Effector CD4-positive, alpha-beta T cell (primary cell): Measurements from ENCODE around the gene CASP2.
"Not testable (repeated sequence)": the region's sequence is repeated elsewhere in the genome, so short reads cannot be mapped to it uniquely, and the experiment has no call there.

Experiments used
- DNase-seq: peaks from one replicate; pipeline ENCODE4 v3.0.0-alpha.2; 2020

CASP2 gene

DNA sequence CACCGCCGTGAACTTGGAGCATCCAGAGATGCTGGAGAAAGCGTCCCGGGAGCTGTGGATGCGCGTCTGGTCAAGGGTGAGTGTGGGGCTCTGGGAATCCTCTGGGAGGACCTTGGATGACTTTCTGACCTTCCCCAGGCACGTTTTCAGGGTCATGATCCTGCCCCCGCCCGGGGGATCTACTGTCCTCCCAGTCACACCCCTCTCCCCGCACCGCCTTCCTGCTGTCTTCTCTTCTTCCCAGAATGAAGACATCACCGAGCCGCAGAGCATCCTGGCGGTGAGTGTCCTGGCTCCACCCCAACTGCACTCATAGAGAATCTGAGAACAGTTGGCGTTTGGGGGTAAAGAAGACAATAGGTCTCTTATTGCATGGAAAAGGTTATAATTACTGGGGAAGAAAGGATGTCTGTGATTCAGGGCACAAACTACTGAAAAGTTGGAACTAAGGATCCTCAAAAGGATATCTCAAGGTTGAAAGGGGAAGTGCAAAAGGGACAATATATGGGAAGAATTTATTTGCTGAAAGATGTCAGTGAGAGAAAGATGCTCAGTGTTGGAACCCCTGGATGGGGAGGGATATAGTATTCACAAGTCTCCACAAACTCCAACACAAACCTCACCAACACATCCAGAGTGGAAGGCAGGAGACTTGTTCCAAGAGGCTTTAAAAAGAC, 23.0 kb upstream of the CASP2 start:
- no peak for DNase-seq

DNA sequence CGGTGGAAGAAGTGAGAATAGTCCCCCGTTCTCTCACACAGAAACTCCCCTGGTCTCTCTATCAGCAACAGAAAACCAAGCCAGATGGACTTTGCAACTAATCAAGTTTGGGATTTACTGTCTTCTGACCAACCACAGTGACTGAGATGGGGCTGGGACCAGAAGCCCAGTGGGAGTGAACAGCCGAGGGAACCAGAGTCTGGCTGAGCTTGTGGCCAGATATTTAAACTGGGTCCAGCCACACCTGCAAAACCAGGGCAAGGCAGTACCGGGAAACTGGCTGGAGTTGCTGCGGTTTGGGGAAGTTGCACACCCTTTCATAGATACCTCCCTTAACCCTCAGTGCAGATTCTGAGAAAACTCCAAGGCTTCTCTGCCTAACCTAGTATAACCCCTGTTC, 18.9 kb upstream of the CASP2 start:
- no peak for DNase-seq

DNA sequence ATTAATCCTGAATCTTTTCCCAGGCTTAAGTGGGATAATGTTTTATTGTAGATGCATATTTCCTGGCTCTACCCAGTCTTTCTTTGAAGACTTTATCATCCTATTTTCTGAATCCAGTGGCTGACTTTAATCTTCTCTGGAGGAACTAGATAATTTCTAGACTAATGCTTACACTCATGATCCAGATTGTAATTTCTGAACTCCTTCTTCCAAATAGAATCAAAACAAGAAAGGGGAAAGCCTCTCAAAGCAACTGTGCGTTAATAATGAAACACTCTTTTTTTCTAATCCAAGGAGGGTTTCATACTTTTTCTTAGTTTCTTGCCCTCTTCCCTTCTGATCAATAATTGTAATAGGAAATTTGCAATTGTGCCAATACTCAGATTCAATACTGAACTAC, 16.9 kb upstream of the CASP2 start:
- no peak for DNase-seq

DNA sequence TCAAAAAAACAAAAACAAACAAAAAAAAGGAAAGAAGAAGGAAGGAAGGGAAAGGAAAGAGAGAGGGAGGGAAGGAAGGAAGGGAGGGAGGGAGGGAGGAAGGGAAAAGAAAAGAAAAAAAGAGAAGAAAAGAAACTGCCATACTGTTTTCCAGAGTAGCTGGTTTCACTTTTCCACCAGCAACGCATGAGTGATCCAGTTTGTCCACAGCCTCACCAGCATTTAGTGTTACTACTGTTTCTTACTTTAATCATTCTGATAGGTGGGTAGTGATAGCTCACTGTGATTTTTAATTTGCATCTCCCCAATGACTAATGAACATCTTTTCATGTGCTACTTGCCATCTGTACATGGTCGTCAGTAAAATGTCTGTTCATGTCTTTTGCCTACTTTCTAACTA, 15.3 kb upstream of the CASP2 start:
- DNase-seq, result no peak

DNA sequence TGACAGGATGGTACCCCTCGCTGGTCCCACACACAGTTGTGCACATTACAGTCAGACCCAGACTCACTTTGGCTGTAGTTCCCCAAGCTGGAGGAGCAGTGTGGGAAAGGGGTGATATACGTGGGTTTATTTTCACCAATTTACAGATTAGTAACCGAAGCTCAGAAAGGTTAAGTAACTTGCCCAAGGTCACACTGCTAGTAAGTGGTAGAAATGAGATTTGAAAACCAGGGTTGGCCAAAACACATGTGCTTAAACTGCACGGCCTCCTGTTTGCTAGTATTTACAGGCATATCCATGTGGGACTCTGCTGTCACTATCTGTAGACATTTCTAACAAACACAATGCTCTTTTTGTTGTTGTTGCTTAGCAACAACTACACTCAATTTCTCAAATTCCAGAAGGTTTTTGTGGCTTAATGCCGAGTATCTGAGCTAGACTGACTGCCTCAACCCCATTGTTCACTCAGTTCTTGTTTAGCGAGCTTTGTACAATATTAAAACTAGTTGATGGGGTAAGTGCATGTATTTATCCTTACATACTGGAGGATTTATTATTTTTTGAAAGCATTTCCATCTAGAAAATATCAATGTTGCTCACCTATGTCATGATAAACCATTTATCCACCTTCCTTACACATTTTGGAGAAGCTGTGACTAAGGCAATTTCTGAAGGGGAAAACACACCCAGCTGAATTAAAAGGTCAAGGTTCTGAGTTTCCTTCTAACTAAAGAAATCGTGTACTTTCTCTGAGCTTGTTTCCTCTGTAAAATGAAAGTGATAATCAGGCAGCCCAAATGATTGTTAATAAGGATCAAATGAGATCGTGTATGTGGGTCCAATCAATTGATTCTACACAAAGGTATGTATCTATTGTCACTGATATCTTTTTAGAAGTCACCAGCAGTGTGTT, 8.7 kb upstream of the CASP2 start:
- DNase-seq, result no peak

DNA sequence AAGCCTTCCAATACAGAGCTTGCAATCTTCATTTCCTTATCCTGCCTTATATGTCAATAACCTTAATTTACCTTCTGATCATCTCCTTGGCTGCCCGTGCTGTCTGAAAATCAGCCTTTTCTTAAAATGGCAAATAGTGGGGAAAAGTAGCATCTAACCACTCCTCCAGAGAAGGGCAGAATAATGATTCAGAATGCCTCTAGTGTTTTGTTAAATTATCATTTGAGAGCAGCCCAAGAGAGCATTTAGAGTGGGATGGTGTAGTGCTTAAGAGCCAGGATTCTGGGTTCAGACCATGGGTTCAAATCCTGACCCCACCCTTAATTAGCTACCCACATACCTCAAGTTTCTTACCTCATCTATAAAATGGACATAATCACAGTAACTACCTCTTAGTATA, 8.0 kb upstream of the CASP2 start:
- DNase-seq, result no peak

DNA sequence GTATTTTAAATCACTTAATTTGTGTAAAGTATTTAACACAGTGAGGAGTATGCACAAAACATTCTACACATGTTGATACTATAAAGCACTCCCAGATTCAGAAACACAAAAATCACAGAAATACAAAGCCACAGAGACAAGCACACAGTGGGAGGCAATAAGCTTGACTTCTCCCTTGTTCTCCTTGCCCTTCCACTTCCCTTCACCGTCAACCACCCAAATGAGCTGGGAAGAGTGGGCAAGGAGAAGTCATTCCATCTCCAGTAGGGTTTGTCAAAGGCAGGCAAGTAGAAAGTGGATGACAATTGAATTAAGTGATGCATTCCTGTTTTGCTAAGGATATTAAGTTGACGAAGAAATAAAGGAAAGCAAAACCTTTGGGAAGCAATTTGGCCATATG, 7.6 kb upstream of the CASP2 start:
- DNase-seq, result no peak

DNA sequence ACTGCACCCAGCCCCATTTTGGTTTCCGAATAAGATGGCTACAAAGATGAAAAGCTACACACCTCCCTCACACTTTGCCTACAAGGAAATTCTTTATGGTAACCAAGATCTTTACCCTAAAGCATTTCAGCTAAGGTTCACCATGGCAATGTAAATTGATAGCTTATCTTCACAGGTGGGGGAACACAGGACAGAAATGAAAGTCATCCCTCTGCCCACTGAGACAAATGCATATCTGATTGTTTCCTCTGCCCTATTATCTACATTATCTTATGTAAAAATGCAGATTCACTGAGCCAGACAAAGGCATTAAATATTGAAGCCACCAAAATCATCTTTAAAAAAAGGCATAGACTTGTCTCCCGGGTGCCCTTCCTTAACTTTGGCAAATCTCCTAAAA, 6.6 kb upstream of the CASP2 start:
- no peak for DNase-seq

DNA sequence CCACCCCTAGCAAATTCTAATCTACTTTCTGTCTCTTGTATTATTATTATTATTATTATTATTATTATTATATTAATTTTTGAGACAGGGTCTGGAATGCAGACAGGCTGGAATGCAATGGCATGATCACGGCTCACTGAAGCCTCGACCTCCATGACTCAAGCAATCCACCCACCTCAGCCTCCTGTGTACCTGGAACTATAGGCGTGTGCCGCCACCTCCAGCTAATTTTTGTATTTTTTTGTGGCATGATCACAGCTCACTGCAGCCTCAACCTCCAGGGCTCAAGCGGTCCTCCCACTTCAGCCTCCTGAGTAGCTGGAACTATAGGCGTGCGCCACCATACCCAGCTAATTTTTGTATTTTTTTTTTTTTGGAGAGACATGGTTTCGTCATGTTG, 6.0 kb upstream of the CASP2 start:
- DNase-seq, result no peak

DNA sequence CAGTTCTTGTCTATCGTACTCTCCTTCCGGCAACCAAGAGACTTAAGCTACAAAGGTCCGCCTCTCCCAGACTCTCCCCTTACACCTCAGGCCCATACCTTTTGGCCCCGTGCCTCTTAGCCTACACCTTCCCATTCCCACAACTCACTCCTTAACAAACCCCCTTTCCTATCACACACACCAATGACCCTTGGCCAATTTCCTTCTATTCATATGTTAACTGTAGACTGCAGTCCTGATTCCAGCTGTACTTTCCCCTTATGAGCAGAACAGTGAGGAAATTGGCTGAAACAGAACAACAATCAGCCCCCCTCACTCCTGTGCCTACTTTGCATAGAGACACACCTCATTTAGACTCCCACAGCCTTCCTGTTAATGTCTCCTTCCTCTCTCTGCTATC, 4.8 kb upstream of the CASP2 start:
- no peak for DNase-seq

DNA sequence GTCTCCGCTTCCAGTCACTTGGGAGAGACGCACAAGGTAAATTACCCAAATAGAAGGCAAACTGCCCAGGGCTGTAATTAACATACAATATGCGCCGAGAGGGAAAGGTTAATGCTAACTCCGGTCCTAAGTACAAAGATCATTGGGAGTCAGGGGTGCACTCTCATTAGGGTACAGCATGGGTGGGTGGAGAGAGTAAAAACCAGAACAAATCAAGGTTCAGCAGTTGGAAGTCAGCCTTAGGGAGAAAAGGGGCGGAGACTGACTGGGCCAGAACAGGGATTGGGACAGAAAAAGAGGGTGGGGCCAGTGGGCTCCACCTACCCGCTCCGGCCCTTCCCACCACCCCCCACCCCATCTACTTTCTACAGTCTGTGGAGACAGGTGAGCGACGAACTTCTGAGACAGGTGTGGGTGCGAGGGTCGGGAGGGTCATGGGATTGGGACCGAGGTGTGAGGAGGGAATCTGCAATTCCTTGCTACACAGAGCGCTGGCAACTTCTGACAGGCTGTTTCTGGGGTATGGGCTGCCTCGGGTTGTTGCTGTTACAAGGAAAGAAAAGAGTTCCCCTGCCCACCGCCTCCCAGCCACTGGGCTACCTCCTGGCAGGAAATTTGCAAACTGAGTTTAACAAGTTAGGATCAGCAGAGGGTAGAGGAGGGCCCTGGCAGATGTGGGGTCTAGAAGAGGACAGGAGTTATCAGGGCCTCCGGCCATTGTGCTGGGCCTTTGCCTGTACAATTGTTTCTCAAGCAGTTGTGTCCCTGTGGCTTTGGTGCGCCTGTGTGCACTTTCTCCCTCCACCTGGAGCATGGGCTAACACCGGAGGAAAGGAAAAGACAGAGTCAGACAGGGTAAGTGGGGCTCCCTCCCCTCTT, 3.3 kb upstream of the CASP2 start, which contains the start of gene TMEM139:
TMEM139 (plus strand) TSS at position 368 of the 879 bp plus-strand sequence. CDS start 1,000 bp downstream, outside the sequence.
- DNase-seq, result no peak

DNA sequence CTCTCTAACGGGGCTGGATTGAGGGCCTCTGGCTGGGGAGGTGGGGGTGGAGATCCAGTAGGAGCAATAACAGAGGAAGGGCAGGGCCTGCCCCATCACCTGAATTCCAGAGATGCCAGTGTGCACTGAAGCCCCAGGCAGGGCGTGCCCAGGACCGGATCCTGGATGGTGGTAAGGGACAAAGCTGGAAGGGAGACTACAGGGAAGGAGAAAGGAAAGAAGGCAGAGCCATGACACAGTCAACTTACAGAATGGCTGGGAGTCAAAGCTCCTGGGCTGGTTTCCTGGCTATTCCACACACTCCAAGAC, 2.7 kb upstream of the CASP2 start:
- no peak for DNase-seq

DNA sequence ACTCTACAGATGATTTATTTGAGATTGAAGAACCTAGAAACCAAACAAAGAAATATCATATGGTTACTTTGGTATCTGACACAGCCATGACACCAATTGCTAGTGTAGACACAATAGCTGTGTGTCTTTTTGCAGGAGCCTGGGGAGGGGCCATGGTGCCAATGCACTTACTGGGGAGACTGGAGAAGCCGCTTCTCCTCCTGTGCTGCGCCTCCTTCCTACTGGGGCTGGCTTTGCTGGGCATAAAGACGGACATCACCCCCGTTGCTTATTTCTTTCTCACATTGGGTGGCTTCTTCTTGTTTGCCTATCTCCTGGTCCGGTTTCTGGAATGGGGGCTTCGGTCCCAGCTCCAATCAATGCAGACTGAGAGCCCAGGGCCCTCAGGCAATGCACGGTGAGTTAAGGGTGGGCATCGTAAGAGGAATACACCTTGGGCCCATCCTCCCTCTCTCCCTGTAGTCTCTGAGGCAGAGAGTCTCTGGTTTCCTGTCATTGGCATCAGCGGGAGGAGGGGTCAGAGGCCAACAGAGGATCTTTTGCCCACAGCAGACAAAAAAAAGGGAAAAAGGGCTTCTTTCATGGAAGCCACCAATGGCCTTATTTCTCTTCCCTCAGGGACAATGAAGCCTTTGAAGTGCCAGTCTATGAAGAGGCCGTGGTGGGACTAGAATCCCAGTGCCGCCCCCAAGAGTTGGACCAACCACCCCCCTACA, 2.2 kb upstream of the CASP2 start:
- no peak for DNase-seq

DNA sequence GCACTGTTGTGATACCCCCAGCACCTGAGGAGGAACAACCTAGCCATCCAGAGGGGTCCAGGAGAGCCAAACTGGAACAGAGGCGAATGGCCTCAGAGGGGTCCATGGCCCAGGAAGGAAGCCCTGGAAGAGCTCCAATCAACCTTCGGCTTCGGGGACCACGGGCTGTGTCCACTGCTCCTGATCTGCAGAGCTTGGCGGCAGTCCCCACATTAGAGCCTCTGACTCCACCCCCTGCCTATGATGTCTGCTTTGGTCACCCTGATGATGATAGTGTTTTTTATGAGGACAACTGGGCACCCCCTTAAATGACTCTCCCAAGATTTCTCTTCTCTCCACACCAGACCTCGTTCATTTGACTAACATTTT, 1.6 kb upstream of the CASP2 start:
- no peak for DNase-seq

DNA sequence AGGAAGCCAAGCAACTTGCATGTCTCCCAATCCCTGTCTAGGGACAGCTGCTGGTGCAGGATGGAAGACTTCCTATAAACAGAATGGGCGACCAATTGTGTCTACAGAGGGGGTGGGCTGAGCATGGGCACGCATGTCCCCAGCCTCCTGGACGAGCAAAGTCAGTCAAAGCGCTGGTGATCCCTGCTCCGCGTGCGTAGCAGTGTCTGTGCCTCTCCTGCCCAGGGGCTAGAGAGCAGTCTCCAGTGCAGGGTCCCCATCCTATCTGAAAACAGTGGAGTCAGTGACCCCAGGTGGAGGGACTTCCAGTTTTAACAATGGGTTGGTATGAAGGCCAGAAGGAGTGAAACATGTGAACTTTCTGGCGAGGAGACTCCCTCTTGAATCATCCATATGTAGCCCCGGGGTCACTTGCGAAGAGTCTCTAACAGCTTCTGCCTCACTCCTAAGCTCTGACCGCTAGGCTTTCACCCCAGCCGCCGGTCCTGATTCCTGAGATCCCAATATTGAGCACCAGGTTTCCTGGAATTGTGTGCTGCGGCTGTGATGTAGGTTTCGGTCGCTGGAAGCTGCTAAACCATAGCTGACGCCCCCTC, 714 bp upstream of the CASP2 start:
- no peak for DNase-seq

DNA sequence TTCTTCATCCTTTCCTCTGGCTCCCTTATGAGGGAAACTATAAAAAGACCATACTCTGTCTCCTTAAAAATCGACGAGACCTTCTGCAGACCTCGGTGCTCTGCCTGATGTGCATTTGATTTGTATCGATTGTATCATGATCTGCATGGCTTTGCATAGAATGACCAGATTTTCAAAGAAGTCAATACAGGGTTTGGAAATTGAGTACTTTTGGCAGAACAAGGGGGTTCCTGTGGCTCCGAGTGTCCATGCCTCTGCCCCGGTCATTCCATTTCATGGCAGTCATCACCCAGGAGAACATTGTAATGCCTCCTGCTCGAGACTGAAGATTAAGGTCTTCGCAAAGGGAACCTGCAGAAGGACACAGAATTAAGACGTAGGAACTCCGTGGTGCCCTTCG, 685 bp downstream of the CASP2 start:
- no peak for DNase-seq

DNA sequence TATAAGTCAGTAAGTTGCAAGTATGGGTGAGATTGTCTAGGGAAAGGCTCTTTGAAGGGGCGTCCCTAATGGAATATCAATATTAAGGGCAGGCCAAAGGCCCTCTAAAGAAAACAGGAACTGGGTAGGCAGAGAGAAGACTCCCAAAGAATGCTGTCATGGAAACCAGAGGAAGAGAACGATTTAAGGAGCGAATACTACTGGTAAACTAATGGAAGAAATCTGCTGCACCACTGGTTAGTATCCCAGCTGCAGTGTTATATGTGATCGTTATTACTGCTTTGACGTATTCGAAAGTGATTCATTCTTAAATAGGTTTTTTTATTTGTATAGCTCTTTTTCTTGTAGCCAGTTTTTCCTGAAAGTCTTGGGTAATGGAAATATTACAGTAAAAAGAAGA, 1.3 kb downstream of the CASP2 start:
- DNase-seq, result no peak

DNA sequence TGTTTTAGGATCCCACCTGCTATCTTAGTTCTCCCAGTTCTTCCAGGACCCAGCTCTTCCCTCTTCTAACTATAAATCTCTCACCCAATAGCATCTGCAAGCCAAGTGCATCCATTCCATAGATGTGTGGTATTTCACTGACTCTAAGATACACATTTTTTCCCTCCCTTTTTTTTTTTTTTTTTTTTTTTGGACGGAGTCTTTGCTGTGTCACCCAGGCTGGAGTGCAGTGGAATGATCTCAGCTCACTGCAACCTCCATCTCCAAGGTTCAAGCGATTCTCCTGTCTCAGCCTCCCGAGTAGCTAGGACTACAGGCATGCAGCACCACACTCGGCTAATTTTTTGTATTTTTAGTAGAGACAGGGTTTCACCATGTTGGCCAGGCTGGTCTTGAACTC, 1.7 kb downstream of the CASP2 start:
- DNase-seq, result not testable (repeated sequence)

DNA sequence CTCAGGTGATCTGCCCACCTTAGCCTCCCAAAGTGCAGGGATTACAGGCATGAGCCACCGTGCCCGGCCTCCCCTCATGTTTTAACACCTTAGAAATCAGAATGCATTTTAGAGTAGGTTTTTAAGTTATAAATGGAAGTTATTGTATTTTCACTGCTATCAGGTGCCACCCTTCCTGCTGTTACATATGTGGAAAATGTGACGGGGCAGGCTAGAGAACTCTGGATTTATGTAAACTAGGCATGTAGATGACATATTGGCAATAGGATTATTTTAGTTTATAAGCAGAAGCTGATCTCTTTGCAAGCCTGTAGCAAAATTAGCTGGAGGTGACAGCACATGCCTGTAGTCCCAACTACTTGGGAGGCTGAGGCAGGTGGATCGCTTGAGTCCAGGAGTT, 2.1 kb downstream of the CASP2 start:
- DNase-seq, result no peak

DNA sequence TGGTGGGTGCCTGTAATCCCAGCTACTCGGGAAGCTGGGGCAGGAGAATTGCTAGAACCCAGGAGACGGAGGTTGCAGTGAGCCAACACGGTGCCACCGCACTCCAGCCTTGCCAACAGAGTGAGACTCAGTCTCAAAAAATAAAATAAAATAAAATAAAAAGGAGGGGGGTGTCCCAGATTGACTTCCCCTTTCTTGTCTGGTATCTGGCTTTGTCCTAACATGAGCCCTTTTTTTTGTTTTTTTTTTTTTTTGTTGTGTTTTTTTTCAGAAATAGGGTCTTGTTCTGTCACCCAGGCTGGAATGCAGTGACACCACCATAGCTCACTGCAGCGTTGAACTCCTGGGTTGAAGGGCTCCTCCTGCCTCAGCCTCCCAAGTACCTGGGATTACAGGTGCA, 4.7 kb downstream of the CASP2 start:
- no peak for DNase-seq

DNA sequence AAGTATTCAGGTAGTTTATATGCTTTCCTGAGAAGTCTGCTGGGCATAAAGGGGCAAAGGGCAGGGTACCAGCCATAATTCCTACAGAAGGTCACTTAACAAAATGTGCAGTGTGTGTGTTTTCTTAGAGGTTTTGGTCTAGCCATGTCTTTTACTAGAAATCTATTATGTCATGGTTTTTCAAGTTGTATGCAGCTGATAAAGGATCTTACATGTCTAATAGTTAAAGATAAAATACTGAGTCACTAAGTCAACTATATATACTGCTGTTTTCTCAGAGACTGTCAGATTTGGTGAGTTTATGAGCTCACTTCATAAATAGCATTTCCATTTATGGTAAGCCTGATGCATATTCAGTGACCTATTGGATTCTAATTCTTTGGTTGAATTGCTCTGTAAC, 7.7 kb downstream of the CASP2 start:
- no peak for DNase-seq

DNA sequence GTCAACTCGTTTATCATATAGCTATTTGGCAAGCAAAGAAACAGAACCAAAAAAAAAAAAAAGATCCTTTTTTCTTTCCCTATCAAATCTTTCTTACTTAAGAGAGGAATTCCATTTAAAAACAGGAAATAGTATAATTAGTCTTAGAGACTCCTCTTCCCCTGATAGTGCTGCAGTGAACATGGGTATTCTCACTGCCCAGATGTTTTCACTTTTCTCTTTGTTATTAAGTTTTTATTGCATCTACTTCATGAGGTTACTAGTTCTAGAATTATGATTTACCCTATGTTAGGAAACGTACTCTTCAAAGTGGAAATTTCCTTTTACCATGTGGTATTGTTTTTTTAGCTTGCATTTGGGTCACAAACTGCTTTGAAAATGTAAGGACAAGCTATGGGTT, 8.5 kb downstream of the CASP2 start:
- DNase-seq, result no peak

DNA sequence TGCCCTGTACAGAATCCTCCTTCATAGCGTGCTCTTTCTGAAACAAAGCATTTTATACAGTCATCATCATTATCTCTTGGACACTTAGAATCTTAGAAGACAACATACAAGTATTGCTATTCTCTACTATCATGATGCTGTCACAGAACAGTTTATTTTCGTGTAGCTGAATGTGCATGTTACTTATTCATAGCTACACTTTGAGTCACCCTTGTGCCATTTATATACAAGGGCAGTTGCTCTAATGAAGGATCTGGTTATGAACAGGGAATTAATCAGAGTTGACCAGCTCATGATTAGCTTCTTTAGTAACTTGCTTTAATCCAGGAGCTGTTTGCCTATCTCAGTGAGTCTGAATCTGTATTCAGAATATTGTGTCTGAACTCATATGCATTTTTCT, 11.2 kb downstream of the CASP2 start:
- DNase-seq, result no peak
